AG09319 (cell line): Measurements from ENCODE around the gene CFAP221.

Experiments used
- DNase-seq: peaks from one replicate; pipeline ENCODE4 v3.0.0-alpha.2; 2010; ENCODE audit warnings: low read depth; ENCODE audit errors: extremely low read depth
- TF ChIP-seq, protein P1 (sequence below): IDR thresholded peaks from 2 replicates; pipeline ENCODE4 v1.5.1; 2011; ENCODE audit warnings: low read depth, mild to moderate bottlenecking, inconsistent platforms, low read length, moderate library complexity

Gene CFAP221

GRCh38 chr2:119645173-119645855, 101.1 kb downstream of the CFAP221 start:
- no peak for DNase-seq
- TF ChIP-seq, protein P1, sequence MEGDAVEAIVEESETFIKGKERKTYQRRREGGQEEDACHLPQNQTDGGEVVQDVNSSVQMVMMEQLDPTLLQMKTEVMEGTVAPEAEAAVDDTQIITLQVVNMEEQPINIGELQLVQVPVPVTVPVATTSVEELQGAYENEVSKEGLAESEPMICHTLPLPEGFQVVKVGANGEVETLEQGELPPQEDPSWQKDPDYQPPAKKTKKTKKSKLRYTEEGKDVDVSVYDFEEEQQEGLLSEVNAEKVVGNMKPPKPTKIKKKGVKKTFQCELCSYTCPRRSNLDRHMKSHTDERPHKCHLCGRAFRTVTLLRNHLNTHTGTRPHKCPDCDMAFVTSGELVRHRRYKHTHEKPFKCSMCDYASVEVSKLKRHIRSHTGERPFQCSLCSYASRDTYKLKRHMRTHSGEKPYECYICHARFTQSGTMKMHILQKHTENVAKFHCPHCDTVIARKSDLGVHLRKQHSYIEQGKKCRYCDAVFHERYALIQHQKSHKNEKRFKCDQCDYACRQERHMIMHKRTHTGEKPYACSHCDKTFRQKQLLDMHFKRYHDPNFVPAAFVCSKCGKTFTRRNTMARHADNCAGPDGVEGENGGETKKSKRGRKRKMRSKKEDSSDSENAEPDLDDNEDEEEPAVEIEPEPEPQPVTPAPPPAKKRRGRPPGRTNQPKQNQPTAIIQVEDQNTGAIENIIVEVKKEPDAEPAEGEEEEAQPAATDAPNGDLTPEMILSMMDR, result no peak

DNA sequence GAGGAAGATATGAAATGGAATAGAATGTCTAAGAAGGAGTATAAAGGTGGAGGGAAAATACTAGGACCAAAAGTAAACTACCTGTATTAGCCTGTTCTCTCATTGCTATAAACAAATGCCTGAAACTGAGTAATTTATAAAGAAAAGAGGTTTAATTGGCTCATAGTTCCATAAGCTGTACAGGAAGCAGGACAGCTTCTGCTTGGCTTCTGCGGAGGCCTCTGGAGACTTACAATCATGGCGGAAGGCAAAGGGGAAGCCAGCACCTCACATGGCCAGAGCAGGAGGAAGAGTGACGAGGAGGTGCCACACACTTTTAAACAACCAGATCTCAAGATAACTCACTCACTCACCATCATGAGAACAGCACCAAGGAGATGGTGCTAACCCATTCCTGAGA, 101.9 kb downstream of the CFAP221 start:
- no peak for DNase-seq
- TF ChIP-seq, protein P1, result no peak

GRCh38 chr2:119647440-119648169, 103.4 kb downstream of the CFAP221 start:
- TF ChIP-seq, protein P1, result no peak
- DNase-seq, result no peak

- TF ChIP-seq, protein P1, result no peak
- no peak for DNase-seq
Measured at GRCh38 chr2:119649364-119649917, 105.2 kb downstream of the CFAP221 start.

- TF ChIP-seq, protein P1, result no peak
- DNase-seq, result no peak
Measured at GRCh38 chr2:119650206-119650605, 106.0 kb downstream of the CFAP221 start.

DNA sequence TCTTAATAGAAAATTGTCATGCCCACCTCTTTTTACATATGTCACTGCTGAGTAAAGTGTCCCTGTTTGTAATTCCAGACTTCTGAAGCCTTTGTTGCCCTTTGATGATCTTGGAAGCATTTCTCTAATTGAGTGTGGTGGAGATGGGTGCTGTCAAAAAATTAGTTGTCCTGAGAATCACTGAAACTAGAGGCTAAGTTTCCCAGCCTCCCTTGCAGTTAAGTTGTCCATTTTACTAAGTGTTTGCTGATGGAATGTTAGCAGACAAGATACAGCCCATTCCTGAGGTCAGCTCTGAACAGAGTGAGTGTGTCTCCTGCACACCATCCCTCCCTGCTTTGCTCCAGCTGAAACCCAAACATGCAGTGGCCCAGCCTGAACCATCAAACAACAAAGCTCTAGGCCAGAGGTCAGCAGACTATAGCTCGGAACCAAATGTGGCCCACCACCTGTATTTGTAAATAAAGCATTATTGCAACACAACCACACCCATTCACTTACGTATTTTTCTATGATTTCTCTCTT, 106.7 kb downstream of the CFAP221 start:
- no peak for DNase-seq
- TF ChIP-seq, protein P1, result no peak
